ENCODE data around the gene ARHGEF11.
"Not testable (repeated sequence)": the region's sequence is repeated elsewhere in the genome, so short reads cannot be mapped to it uniquely, and the experiment has no call there.

ARHGEF11 gene

GRCh38 chr1:157045250-157046218 is at the start of gene ARHGEF11:
TSS of gene ARHGEF11 (minus strand) at chr1:157045742. CDS start at chr1:157044330, 1,412 bp downstream.
- DNase-seq = no peak

- DNase-seq = no peak
Measured at GRCh38 chr1:157095091-157095490, 49.5 kb upstream of the ARHGEF11 start.

GRCh38 chr1:157092831-157093230 is 47.3 kb upstream of the ARHGEF11 start:
- no peak for DNase-seq

GRCh38 chr1:157091668-157092273 is 46.2 kb upstream of the ARHGEF11 start:
- DNase-seq = no peak

- DNase-seq = no peak
Measured at GRCh38 chr1:157091186-157091585, 45.6 kb upstream of the ARHGEF11 start.

GRCh38 chr1:157090771-157091170 is 45.2 kb upstream of the ARHGEF11 start:
- no peak for DNase-seq

GRCh38 chr1:157090196-157090647 is 44.7 kb upstream of the ARHGEF11 start:
- DNase-seq = peak; percentile 32 to 43

GRCh38 chr1:157089789-157090188 is 44.2 kb upstream of the ARHGEF11 start:
- DNase-seq = no peak

- no peak for DNase-seq
Measured at GRCh38 chr1:157088607-157089006, 43.1 kb upstream of the ARHGEF11 start.

GRCh38 chr1:157087030-157087429 is 41.5 kb upstream of the ARHGEF11 start:
- DNase-seq = no peak

GRCh38 chr1:157086299-157086698 is 40.8 kb upstream of the ARHGEF11 start:
- DNase-seq = no peak

- no peak for DNase-seq
Measured at GRCh38 chr1:157085421-157085820, 39.9 kb upstream of the ARHGEF11 start.

- DNase-seq = no peak
Measured at GRCh38 chr1:157084720-157085119, 39.2 kb upstream of the ARHGEF11 start.

GRCh38 chr1:157081707-157082106 is 36.2 kb upstream of the ARHGEF11 start:
- DNase-seq = no peak

GRCh38 chr1:157080714-157081113 is 35.2 kb upstream of the ARHGEF11 start:
- no peak for DNase-seq

GRCh38 chr1:157077394-157077793 is 31.9 kb upstream of the ARHGEF11 start:
- no peak for DNase-seq

- DNase-seq = peak in 1 of 2 experiments; percentile 5
Measured at GRCh38 chr1:157073944-157074685, 28.6 kb upstream of the ARHGEF11 start.

GRCh38 chr1:157069601-157070000 is 24.1 kb upstream of the ARHGEF11 start:
- no peak for DNase-seq

- not testable (repeated sequence) for DNase-seq
Measured at GRCh38 chr1:157059241-157059640, 13.7 kb upstream of the ARHGEF11 start.

GRCh38 chr1:157056269-157056668 is 10.7 kb upstream of the ARHGEF11 start:
- no peak for DNase-seq

GRCh38 chr1:157055729-157056128 is 10.2 kb upstream of the ARHGEF11 start:
- not testable (repeated sequence) for DNase-seq

GRCh38 chr1:157050836-157051235 is 5.3 kb upstream of the ARHGEF11 start:
- no peak for DNase-seq

- no peak for DNase-seq
Measured at GRCh38 chr1:157047062-157047410, 1.5 kb upstream of the ARHGEF11 start.
